GM18909 (cell line): ENCODE results near the gene NABP2.
A peak's percentile ranks its signal among the peaks of the same experiment; 100 is the strongest.
"Not testable (repeated sequence)": the region's sequence is repeated elsewhere in the genome, so short reads cannot be mapped to it uniquely, and the experiment has no call there.

Source experiments
- ATAC-seq: cut with Tn5 transposase; IDR thresholded peaks from one replicate; pipeline ENCODE4 v1.9.1; 2021; ENCODE audit warnings: mild to moderate bottlenecking; ENCODE audit not compliant: unreplicated experiment, poor library complexity

NABP2 gene

DNA sequence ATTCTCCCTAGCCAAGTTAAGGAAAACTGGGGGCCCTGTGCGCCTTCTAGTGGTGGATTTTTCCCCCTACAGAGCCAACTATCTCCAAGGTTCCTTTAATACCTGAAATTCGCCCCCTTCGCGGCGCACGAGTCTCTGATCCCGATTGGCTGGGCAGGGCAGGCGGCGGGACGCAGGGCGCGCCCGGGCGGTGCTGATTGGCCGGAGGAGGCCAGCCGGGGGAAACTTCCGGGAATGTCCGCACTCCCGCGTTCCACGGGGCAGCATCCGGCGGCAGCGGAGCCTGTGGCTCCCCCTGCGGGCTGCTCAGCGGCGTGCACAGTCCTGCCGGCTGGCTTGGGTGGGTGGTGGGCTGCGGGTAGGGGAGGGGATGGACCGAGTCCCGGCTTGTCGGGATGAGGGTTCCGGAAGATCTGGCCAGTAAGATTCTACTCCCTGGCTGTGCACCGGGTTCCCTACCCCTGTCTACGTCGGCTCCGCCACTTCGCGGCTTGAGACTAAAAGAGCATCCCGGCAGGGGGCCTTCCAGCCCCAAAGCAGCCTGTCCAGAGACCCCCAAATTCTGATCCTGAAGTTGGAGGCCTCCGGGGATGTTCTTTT is at the start of gene NABP2:
NABP2 (plus strand) TSS at position 241 of the 600 bp plus-strand sequence. CDS start 515 bp downstream, outside the sequence.
- peak; percentile 79 for ATAC-seq

- no peak for ATAC-seq
These were observed 45.8 kb upstream of the NABP2 start for GRCh38 chr12:56178347-56178746.

GRCh38 chr12:56186957-56187356 is 37.2 kb upstream of the NABP2 start:
- no peak for ATAC-seq

DNA sequence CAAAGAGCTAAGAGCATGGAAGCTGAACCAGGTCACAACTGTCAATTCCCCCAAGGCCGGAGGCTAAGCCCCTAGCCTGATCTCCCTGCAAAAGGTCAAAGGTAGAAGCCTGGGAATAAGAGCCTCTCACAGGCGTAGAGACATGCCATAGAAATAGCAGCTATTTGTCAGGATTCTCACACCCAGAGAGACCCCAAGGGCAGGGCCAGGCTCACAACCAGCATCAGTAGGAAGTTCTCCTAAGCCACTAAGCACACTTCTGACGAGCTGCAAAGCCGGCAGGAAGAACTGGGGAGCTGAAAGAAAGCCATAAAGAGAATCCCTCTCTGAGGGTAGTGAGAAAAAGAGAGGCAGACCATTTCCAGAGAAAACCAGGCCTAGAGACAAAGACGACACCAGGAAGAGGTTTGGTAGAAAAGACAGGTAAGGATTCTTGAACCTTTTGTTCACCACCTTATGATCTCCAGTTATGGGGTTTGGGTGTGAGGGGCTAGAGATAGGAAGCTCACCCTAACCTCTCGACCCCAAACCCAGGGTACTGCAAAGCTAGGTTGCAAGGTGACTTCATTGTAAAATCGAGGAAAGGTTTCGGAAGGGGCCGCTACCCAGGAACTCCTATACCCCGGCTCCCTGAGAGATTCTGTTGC is 35.9 kb upstream of the NABP2 start:
- ATAC-seq: no peak

DNA sequence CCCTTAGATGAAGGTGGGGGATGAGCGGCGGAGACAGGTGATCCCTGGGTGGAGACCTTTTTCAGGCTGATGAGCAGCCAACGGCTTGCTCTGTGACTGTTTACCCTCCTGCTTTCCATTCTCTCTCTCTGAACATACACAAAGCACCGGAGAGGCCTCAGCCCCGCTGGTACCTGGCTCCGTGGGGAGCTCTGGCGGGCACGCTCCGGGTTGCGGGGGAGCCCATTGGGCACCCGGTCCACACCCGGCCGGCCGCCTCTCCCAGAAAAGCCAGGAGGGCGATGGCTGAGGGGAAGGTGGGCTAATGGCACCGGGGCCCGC is 35.4 kb upstream of the NABP2 start:
- ATAC-seq: no peak

GRCh38 chr12:56189099-56189917 is 34.8 kb upstream of the NABP2 start, which contains the start of gene SMARCC2:
SMARCC2 (minus strand) TSS chr12:56189483; CDS start chr12:56189461, 22 bp downstream.
- ATAC-seq: peak; percentile 79

- peak; percentile 41 for ATAC-seq
These were observed 34.0 kb upstream of the NABP2 start for GRCh38 chr12:56189918-56190694.

DNA sequence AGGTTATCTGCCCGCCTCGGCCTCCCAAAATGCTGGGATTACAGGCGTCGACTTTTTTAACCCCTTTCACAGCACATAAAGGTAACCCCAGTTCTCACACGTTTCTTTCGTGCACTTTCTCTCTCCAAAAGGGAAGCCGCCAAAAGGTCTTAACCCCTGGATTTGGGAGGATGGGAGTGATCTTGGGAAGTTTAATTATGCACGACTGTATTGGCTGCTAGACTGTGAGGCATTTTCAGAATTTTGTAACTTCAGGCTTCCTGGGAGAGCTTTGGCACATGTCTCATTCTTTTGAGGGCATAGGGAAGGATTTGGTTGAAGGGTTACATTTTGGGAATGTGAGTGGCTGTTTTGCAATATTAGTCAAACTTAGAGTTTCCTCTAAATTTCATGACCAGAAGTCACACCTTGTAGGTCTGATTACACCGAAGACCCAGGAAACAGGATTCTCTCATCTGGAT is 33.4 kb upstream of the NABP2 start:
- no peak for ATAC-seq

DNA sequence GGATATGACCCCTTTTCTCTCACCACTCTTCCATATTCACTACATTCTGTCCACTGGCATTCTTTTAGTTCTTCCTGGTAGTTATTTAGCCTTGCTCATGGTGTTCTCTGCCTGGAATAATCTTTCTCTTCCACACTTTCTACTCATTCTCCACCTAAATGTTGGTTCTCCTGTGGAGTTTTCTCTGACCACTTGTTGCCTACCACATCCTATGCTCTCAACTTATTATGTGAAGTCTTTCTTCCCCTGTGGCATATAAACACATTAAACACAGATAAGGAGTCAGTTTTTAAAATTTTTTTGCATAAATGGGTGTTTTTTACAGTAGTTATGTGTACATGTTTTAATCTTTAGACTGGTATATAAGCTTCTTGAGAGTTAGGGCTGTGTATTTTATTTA is 31.6 kb upstream of the NABP2 start:
- ATAC-seq: no peak

- ATAC-seq: no peak
These were observed 31.0 kb upstream of the NABP2 start for GRCh38 chr12:56193025-56193578.

GRCh38 chr12:56196818-56197550 is 27.2 kb upstream of the NABP2 start:
- not testable (repeated sequence) for ATAC-seq

DNA sequence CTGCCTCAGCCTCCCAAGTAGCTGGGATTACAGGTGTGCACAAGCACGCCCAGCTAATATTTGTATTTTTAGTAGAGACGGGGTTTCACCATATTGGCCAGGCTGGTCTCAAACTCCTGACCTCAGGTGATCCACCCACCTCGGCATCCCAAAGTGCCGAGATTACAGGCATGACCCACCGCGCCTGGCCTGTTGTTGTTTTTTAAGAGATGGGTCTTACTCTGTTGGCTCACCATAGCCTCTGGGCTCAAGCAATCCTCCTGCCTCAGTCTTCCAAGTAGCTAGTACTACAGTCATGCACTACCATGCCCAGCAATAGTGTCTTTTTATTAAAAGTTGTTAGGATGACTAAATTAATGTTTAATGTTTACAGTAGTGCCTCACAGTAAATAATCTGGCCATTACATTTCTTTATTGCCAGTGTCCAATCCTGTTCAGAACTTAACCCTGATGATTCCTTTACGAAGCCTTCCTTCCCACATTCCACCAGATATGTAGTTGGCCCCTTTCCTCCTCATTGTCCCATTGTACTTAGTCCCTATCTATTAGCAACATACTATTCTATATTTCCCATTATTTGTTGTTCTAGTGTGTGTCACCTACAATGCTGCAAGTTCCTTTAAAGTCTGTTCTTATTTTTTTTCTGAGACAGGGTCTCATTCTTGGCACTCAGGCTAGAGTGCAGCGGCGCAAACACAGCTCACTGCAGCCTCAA is 26.1 kb upstream of the NABP2 start:
- no peak for ATAC-seq

DNA sequence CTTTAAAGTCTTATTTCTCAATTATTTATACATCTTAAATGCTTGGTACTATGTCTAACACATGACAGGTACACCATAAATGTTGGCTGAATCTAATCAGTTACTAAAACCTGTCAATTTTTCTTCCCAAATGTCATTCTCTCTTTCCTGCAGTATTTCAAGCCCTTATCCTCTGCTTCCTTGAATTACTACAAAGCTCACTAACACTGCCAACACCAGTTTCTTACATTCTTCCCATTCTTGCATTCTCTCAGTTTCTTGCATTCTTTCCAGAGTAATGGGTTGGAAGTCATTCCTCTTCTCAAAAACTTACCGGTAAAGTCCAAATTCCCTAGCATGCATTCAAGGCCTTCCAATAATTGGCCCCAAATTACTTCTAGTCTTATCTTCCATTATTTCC is 25.3 kb upstream of the NABP2 start:
- no peak for ATAC-seq

DNA sequence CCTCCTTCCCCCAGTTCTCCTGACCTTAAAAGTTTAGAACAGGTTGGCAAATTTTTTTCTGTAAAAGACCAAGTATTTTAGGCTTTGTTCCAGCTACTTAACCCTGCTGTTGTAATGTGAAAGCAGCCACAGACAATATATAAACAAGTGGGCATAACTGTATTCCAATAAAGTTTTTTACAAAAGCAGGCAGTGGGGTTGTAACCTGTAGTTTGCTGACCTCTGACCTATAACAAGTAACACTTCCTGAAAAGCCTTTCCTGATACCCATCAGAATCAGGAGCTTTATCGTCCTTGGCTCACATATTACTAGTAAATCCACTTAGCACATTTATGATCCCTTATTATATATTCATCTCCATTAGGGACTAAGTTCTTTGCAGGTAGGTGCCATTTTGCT is 21.8 kb upstream of the NABP2 start:
- no peak for ATAC-seq

- no peak for ATAC-seq
These were observed 21.3 kb upstream of the NABP2 start for GRCh38 chr12:56202838-56203237.

GRCh38 chr12:56204275-56204674 is 19.9 kb upstream of the NABP2 start:
- ATAC-seq: no peak

DNA sequence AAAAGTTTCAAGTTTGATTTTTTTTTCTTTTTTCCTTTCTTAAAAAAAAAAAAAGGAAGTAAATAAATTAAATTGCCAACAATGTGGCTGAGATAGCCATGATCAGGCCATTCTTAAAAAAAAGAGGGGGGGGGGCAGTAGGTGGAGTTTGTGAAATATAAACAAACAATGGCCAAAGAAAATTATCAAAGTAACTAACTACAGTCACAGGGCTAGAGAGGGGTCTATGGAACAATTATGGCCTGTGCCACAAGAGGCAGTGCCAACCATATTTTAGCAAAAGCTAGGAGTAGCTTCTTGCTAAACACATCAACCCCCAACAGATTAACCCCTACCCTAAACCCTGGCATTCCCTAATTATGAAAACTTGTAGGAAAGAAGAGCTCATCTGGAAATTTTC is 18.7 kb upstream of the NABP2 start:
- no peak for ATAC-seq

DNA sequence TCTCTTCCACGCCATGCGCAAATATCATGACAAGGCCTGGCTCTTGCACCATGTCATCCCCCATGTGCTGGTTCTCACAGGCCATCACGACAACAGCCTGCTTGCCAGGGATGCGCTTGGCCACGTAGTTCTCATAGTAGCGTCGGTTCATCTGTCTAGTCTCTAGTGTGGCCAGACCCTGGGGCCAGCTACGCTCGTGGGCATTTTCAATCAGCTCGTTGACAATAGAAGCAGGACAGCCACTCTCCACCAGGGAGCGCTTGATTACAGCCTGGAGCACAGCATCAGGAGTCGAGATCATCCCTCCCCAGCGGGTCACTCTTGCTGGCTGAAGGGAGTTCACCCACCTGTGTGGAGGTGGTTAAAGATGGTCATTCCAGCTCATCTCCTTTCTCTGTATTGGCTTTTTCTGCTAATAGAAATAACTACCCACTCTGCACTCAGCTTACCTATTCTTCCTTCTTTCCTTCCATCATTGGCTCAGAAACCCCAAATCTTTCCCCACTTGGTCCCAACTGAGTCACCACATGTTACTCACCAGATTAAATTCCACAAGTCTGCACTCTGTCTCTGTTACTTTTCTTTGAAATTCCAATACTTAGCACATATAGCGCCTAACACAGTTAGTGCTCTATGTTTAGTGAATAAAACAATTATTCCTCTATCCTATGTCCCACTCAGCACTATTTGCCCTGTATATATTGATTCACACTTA is 17.5 kb upstream of the NABP2 start:
- ATAC-seq: no peak
